Glutamatergic neuron (in vitro differentiated cells): ENCODE results near the gene MACROD1. TPM values are rescaled to one million over a fixed set of nuclear protein-coding genes. Genes with fewer than 3 reads are reported as not detected.

Experiments
- DNase-seq: peaks from one replicate; pipeline ENCODE4 v3.0.0; 2022
- H3K27ac Mint-ChIP-seq: one replicate; pipeline ENCODE4 v1.8.0; 2020; ENCODE audit warnings: mild to moderate bottlenecking, mixed read lengths, inconsistent platforms; ENCODE audit not compliant: unreplicated experiment
- H3K27me3 Mint-ChIP-seq: one replicate; pipeline ENCODE4 v1.8.0; 2020; ENCODE audit warnings: mild to moderate bottlenecking, moderate library complexity, mixed read lengths, inconsistent platforms; ENCODE audit not compliant: unreplicated experiment
- H3K36me3 Mint-ChIP-seq: one replicate; pipeline ENCODE4 v1.8.0; 2020; ENCODE audit warnings: mild to moderate bottlenecking, mixed read lengths, inconsistent platforms; ENCODE audit not compliant: unreplicated experiment
- H3K4me1 Mint-ChIP-seq: one replicate; pipeline ENCODE4 v1.8.0; 2020; ENCODE audit warnings: mild to moderate bottlenecking, low read depth, mixed read lengths, inconsistent platforms; ENCODE audit not compliant: unreplicated experiment
- H3K4me3 Mint-ChIP-seq: one replicate; pipeline ENCODE4 v1.8.0; 2020; ENCODE audit warnings: mild to moderate bottlenecking, mixed read lengths, inconsistent platforms; ENCODE audit not compliant: unreplicated experiment
- H3K9me3 Mint-ChIP-seq: one replicate; pipeline ENCODE4 v1.8.0; 2020; ENCODE audit warnings: mild to moderate bottlenecking, moderate library complexity, mixed read lengths, inconsistent platforms; ENCODE audit not compliant: unreplicated experiment
- long read RNA-seq: library from polyadenylated mRNA; unstranded; transcript quantifications from one replicate; pipeline ENCODE4 v2.0.0, GENCODE V29; 2020; ENCODE audit not compliant: unreplicated experiment
- total RNA-seq: library from RNA; stranded (reverse); fragmentation: NEBNext Ultra II Directional; extraction: Animal tissue kit (Norgen Biotek cat#: 25700); gene quantifications from one replicate; pipeline ENCODE4 v1.2.1, GENCODE V29; 2021; ENCODE audit not compliant: unreplicated experiment
- TF ChIP-seq, protein P1 (sequence below): fragments of 200-600 bp; sonication (generic); IDR thresholded peaks from one replicate; pipeline ENCODE4 v1.5.0; 2021; ENCODE audit not compliant: partially characterized antibody, unreplicated experiment

The MACROD1 gene, protein sequence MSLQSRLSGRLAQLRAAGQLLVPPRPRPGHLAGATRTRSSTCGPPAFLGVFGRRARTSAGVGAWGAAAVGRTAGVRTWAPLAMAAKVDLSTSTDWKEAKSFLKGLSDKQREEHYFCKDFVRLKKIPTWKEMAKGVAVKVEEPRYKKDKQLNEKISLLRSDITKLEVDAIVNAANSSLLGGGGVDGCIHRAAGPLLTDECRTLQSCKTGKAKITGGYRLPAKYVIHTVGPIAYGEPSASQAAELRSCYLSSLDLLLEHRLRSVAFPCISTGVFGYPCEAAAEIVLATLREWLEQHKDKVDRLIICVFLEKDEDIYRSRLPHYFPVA
- total RNA-seq = 12.7 TPM
- long read RNA-seq, partial matches to known transcripts = 2 of 8 reads
- long read RNA-seq, other reads (novel, unspliced or antisense) = 4 of 8 reads

DNA sequence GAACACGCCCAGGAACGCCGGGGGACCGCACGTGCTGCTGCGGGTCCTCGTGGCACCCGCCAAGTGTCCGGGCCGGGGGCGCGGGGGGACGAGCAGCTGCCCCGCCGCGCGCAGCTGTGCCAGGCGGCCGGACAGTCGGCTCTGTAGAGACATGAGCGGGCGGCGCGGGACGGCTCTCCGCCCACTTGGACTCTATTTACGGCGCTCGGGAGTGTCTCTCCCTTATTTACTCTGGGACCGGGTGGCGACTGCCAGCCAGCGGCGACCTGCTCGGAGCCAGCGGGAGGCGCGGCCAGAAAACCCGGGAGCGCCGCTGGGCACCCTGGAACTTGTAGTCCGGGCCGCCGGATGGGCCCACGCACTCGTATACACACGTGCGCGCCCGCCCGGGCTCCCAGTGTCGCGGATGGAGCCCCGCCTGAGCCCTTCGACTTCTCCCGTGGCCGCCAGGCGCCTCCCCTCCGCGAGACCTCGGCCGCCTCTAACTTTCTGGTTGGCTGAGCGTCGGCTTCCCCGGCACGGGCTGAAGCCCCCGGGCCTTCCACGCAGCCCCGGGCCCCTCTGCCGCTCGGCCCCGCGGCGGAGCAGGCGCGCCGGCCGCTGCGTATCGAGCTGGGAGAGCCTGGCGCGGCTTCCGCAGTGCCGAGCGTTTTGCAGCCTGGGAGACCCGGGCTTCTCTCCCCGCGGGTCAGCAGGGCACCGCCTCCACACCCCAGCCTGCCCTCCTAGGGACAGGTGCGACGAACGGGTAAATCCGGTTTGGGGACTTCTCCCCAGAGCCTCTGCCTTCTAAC, at the start of gene MACROD1:
Gene MACROD1, minus strand, starts transcription at position 272 of the 794 bp plus-strand sequence. Its CDS starts 119 bp downstream, at position 153.
- peak within 1 kb of the TSS; percentile 52 for H3K27ac Mint-ChIP-seq
- peaks cover 2% of the 10 kb centered on the region for H3K27me3 Mint-ChIP-seq
- H3K36me3 Mint-ChIP-seq = no peaks in the 10 kb centered on the region
- H3K4me3 Mint-ChIP-seq = peak within 1 kb of the TSS; percentile 81
- H3K9me3 Mint-ChIP-seq = peaks cover 2% of the 10 kb centered on the region
- H3K4me1 Mint-ChIP-seq = peaks cover 4% of the 10 kb centered on the region
- DNase-seq = peak; percentile 86
- TF ChIP-seq, protein P1, sequence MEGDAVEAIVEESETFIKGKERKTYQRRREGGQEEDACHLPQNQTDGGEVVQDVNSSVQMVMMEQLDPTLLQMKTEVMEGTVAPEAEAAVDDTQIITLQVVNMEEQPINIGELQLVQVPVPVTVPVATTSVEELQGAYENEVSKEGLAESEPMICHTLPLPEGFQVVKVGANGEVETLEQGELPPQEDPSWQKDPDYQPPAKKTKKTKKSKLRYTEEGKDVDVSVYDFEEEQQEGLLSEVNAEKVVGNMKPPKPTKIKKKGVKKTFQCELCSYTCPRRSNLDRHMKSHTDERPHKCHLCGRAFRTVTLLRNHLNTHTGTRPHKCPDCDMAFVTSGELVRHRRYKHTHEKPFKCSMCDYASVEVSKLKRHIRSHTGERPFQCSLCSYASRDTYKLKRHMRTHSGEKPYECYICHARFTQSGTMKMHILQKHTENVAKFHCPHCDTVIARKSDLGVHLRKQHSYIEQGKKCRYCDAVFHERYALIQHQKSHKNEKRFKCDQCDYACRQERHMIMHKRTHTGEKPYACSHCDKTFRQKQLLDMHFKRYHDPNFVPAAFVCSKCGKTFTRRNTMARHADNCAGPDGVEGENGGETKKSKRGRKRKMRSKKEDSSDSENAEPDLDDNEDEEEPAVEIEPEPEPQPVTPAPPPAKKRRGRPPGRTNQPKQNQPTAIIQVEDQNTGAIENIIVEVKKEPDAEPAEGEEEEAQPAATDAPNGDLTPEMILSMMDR = no peak

DNA sequence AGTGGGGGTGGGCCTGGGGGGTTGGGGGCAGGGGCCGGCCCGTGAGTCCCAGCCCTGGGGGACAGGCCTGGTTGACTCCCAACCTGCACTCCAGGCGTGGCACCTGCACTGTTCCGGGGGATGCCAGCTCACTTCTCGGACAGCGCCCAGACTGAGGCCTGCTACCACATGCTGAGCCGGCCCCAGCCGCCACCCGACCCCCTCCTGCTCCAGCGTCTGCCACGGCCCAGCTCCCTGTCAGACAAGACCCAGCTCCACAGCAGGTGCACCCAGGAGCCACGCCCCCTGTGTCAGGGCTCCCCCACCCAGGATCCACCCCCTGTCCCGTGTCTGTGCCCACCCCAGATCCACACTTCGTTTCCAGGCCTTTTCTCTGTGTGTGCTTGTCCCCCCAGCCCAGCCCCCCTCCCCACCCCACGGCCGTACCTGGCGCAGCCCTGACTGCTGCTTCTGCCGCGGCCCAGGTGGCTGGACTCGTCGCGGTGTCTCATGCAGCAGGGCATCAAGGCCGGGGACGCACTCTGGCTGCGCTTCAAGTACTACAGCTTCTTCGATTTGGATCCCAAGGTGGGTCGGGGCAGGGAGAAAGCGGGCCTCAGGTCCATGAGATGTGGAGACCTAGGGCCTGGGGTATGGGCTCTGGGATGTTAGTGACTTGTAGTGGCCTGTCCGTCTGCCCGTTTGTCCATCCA, 45.4 kb upstream of the MACROD1 start:
- no peak overlapping the region for H3K27ac Mint-ChIP-seq
- H3K4me3 Mint-ChIP-seq = no peak overlapping the region
- H3K36me3 Mint-ChIP-seq = no peaks in the 10 kb centered on the region
- H3K4me1 Mint-ChIP-seq = no peaks in the 10 kb centered on the region
- peaks cover 3% of the 10 kb centered on the region for H3K9me3 Mint-ChIP-seq
- H3K27me3 Mint-ChIP-seq = peaks cover 12% of the 10 kb centered on the region
- TF ChIP-seq, protein P1 = no peak
- peak; percentile 21 for DNase-seq

DNA sequence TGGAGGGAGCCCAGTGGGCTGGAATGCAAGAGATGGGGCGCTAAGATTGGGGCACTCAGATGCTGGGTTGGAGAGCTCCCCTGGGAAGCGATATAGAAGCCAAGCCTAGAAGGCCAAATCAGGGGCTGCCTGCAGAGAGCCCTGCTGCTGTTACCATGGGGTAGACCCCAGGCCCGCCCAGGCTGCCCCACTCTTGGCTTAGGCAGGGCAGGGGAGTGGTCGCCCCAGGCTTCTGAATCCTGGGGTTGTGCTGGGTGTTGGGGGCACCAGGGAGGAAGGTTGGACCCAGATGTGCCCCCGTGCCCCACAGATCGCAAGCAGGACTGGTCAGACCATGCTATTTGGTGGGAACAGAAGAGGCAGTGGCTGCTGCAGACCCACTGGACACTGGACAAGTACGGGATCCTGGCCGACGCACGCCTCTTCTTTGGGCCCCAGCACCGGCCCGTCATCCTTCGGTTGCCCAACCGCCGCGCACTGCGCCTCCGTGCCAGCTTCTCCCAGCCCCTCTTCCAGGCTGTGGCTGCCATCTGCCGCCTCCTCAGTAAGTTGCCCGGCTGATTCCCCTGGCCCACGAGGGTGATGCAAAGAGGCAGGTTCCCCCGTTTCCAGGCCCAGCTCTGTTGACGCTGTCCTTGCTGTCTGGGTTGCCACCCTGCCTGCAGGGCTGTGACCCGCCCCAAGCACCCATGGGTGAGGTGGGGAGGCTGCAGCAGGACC, 44.5 kb upstream of the MACROD1 start:
- H3K9me3 Mint-ChIP-seq = peaks cover 3% of the 10 kb centered on the region
- H3K27ac Mint-ChIP-seq = no peak overlapping the region
- no peaks in the 10 kb centered on the region for H3K4me1 Mint-ChIP-seq
- peaks cover 12% of the 10 kb centered on the region for H3K27me3 Mint-ChIP-seq
- DNase-seq = no peak
- no peak overlapping the region for H3K4me3 Mint-ChIP-seq
- TF ChIP-seq, protein P1 = no peak
- no peaks in the 10 kb centered on the region for H3K36me3 Mint-ChIP-seq

DNA sequence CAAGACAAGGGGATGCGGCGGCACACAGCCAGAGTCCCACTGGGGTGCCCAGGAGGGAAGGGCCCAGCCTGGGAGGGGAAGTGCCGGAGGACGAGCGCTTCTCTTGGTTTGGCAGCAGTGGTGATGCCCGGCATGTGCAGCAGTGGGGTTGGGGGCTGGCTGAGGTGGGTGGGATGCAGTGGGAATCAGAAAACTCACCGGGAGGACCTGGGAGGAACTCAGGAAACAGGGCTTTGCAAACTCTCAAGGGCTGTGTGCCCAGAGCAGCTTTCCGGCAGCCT, 43.6 kb upstream of the MACROD1 start:
- H3K4me1 Mint-ChIP-seq = peaks cover 2% of the 10 kb centered on the region
- DNase-seq = no peak
- TF ChIP-seq, protein P1 = no peak
- no peak overlapping the region for H3K27ac Mint-ChIP-seq
- no peak overlapping the region for H3K4me3 Mint-ChIP-seq
- no peaks in the 10 kb centered on the region for H3K36me3 Mint-ChIP-seq
- peaks cover 3% of the 10 kb centered on the region for H3K9me3 Mint-ChIP-seq
- peaks cover 12% of the 10 kb centered on the region for H3K27me3 Mint-ChIP-seq
